Fibroblast of lung (primary cell): ENCODE measurements around the gene MACROD2. TPM values are rescaled to one million over a fixed set of nuclear protein-coding genes. Genes with fewer than 3 reads are reported as not detected.

Experiments
- DNase-seq, 2 donors: peaks; one replicate each; pipeline versions ENCODE4 v3.0.0 to v3.0.0-alpha.2; 2010; ENCODE audit warnings: low read depth in 2 of 2
- H2AFZ ChIP-seq: 2 replicates; pipeline ENCODE4 v1.5.1; 2012; ENCODE audit warnings: low read length, control low read depth, inconsistent platforms
- H3K27ac ChIP-seq: 2 replicates; pipeline ENCODE4 v1.5.1; 2011; ENCODE audit warnings: low read length, control low read depth; ENCODE audit not compliant: insufficient read depth
- H3K27me3 ChIP-seq: 2 replicates; pipeline ENCODE4 v1.5.1; 2011; ENCODE audit warnings: mild to moderate bottlenecking, low read length; ENCODE audit not compliant: control insufficient read depth, insufficient read depth
- H3K36me3 ChIP-seq: 2 replicates; pipeline ENCODE4 v1.5.1; 2011; ENCODE audit warnings: low read length; ENCODE audit not compliant: control insufficient read depth, insufficient read depth
- H3K4me1 ChIP-seq: 2 replicates; pipeline ENCODE4 v1.5.1; 2011; ENCODE audit warnings: low read length; ENCODE audit not compliant: control insufficient read depth, insufficient read depth; ENCODE audit errors: extremely low read depth
- H3K4me2 ChIP-seq: 2 replicates; pipeline ENCODE4 v1.5.1; 2011; ENCODE audit warnings: low read length, control low read depth; ENCODE audit not compliant: insufficient read depth; ENCODE audit errors: extremely low read depth
- H3K4me3 ChIP-seq, 4 experiments: fragments of 200-600 bp in 1 of 4; sonication (generic) in 1 of 4; replicated peaks in 1 of 4; 2 replicates each; pipeline ENCODE4 v1.5.1; 2011 to 2016; ENCODE audit warnings: low read length in 4 of 4, low read depth in 3 of 4, mild to moderate bottlenecking in 3 of 4, control low read depth in 2 of 4, inconsistent platforms in 1 of 4, mixed read lengths in 1 of 4; ENCODE audit not compliant: insufficient read depth in 1 of 4; ENCODE audit errors: control extremely low read depth in 1 of 4
- H3K79me2 ChIP-seq: 2 replicates; pipeline ENCODE4 v1.5.1; 2012; ENCODE audit warnings: mild to moderate bottlenecking, low read length, inconsistent platforms; ENCODE audit not compliant: control insufficient read depth, insufficient read depth
- H3K9ac ChIP-seq: 2 replicates; pipeline ENCODE4 v1.5.1; 2011; ENCODE audit warnings: mild to moderate bottlenecking, low read length, control low read depth; ENCODE audit not compliant: insufficient read depth
- H3K9me3 ChIP-seq: 2 replicates; pipeline ENCODE4 v1.5.1; 2012; ENCODE audit warnings: low read depth, low read length; ENCODE audit not compliant: control insufficient read depth, insufficient read depth
- H4K20me1 ChIP-seq: 2 replicates; pipeline ENCODE4 v1.5.1; 2011; ENCODE audit warnings: low read length; ENCODE audit not compliant: control insufficient read depth, insufficient read depth; ENCODE audit errors: extremely low read depth
- EZH2 ChIP-seq: IDR thresholded peaks from 2 replicates; pipeline ENCODE4 v1.5.1; 2012; ENCODE audit warnings: low read length, control low read depth, mild to moderate bottlenecking; ENCODE audit errors: missing control alignments
- polyA plus RNA-seq, 2 donors: library from polyadenylated mRNA; depleted of rRNA in 1 of 2; stranded (reverse) in 1 of 2; unstranded in 1 of 2; fragments of >200 nt; gene quantifications; 2 replicates each; pipeline ENCODE4 v1.2.1, GENCODE V29; 2011 to 2012; ENCODE audit warnings: missing spikeins in 1 of 2
- total RNA-seq: library from RNA; depleted of rRNA; stranded (reverse); fragments of >200 nt; gene quantifications from 2 replicates; pipeline ENCODE4 v1.2.1, GENCODE V29; 2014
- TF ChIP-seq, protein P1 (sequence below), 2 donors: IDR thresholded peaks in 1 of 2; conservative IDR thresholded peaks in 1 of 2; 1 replicate in 1 of 2; 2 replicates in 1 of 2; pipeline ENCODE4 v1.5.1; 2011 to 2012; ENCODE audit warnings: low read length in 2 of 2, control low read depth in 1 of 2, inconsistent platforms in 1 of 2, low read depth in 1 of 2, mild to moderate bottlenecking in 1 of 2

MACROD2 gene
- total and polyA plus RNA-seq, 2 donors (not counting 1 experiment from before 2014, with no cell fraction given), result 0.54 to 1.7 TPM

DNA sequence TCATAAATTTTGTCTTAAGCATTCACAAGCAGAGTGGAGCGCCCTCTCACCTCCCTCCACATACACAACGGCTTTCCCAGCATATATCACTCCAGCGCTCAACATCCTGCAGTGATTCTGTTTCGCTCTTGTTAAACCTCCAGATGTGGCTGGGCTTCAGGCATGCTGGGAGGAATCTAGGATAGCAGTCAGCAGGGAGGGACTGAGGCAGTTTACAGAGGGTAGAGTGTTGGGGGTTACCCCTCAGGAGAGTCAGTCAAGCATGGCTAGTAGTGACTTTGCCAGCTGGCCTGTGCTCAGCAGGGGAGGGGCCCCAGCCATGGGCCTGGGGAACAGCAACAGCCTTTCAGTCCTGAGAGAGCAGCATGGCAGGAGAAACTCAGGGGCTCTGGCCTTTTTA lies 503.5 kb downstream of the MACROD2 start:
- Histone ChIP-seq H2AFZ (peak overlapping the region; percentile 33), H3K27me3 (no peaks in the 10 kb centered on the region), H3K9ac (no peak overlapping the region), H3K36me3 (no peaks in the 10 kb centered on the region), H4K20me1 (no peaks in the 10 kb centered on the region), H3K9me3 (no peaks in the 10 kb centered on the region), H3K4me3 (no peak overlapping the region), H3K4me1 (no peaks in the 10 kb centered on the region), H3K79me2 (no peaks in the 10 kb centered on the region), H3K4me2 (no peak overlapping the region), H3K27ac (no peak overlapping the region)
- DNase-seq, result peak in 1 of 2 donors; percentile 23
- TF ChIP-seq EZH2, result no peak
- TF ChIP-seq, protein P1, sequence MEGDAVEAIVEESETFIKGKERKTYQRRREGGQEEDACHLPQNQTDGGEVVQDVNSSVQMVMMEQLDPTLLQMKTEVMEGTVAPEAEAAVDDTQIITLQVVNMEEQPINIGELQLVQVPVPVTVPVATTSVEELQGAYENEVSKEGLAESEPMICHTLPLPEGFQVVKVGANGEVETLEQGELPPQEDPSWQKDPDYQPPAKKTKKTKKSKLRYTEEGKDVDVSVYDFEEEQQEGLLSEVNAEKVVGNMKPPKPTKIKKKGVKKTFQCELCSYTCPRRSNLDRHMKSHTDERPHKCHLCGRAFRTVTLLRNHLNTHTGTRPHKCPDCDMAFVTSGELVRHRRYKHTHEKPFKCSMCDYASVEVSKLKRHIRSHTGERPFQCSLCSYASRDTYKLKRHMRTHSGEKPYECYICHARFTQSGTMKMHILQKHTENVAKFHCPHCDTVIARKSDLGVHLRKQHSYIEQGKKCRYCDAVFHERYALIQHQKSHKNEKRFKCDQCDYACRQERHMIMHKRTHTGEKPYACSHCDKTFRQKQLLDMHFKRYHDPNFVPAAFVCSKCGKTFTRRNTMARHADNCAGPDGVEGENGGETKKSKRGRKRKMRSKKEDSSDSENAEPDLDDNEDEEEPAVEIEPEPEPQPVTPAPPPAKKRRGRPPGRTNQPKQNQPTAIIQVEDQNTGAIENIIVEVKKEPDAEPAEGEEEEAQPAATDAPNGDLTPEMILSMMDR (conservative IDR thresholded peaks at IDR 0.05 in 1 of 2, IDR thresholded peaks at IDR 0.05 in 1 of 2; ENCODE audit: low read depth in 1 of 2, low read length in 2 of 2), result no peak

DNA sequence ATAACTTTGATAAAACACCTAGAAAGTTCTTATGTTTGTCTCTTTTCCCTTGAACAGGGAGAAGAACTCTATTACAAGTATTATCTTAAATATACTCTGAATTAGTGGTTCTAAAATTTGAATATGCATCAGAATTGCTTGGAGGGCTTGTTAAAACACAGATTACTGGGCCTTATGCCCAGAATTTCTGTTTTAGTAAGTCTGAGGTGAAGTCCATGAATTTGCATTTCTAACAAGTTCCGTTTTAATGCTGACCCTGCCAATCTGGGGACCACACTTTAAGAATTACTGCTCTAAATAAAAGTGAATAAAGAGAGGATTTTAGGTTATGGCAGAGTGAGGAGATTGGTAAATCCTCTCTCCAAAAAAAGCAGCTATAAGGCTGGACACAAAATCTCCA lies 510.2 kb downstream of the MACROD2 start:
- Histone ChIP-seq H2AFZ (no peak overlapping the region), H3K9me3 (no peaks in the 10 kb centered on the region), H3K4me1 (no peaks in the 10 kb centered on the region), H3K4me3 (no peak overlapping the region), H4K20me1 (no peaks in the 10 kb centered on the region), H3K4me2 (no peak overlapping the region), H3K36me3 (no peaks in the 10 kb centered on the region), H3K27ac (no peak overlapping the region), H3K27me3 (no peaks in the 10 kb centered on the region), H3K9ac (no peak overlapping the region), H3K79me2 (no peaks in the 10 kb centered on the region)
- TF ChIP-seq EZH2, result no peak
- TF ChIP-seq, protein P1 (conservative IDR thresholded peaks at IDR 0.05 in 1 of 2, IDR thresholded peaks at IDR 0.05 in 1 of 2; ENCODE audit: low read depth in 1 of 2, low read length in 2 of 2), result no peak
- no peak for DNase-seq

DNA sequence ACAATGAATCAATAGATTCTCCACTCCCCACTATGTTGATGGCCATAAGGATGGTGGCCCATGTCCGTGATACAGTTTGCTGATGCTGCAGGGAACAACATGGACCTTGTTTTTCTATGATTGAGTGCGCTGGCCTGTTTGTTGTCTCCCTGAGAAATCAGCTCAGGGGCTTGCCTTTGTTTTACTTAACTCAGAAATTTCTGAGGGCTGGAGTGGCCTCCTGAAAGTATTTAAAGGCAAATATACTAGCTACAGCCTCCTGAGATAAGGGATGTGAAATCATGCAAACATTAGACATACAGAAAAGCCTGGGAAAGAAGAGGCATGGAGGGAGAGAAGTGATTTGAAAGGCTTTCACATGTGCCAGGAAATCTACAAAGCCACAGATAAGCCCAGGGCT lies 512.4 kb downstream of the MACROD2 start:
- Histone ChIP-seq H3K27ac (no peak overlapping the region), H3K4me2 (no peak overlapping the region), H4K20me1 (no peaks in the 10 kb centered on the region), H3K4me1 (no peaks in the 10 kb centered on the region), H3K9me3 (no peaks in the 10 kb centered on the region), H3K79me2 (no peaks in the 10 kb centered on the region), H2AFZ (no peak overlapping the region), H3K36me3 (no peaks in the 10 kb centered on the region), H3K27me3 (no peaks in the 10 kb centered on the region), H3K4me3 (no peak overlapping the region), H3K9ac (no peak overlapping the region)
- TF ChIP-seq, protein P1 (conservative IDR thresholded peaks at IDR 0.05 in 1 of 2, IDR thresholded peaks at IDR 0.05 in 1 of 2; ENCODE audit: low read depth in 1 of 2, low read length in 2 of 2), result no peak
- TF ChIP-seq EZH2, result no peak
- no peak for DNase-seq
